Fibroblast of lung (primary cell): ENCODE data around the gene SHISA4. TPM values are rescaled to one million over a fixed set of nuclear protein-coding genes. Genes with fewer than 3 reads are reported as not detected.

Source experiments
- DNase-seq, 2 donors: peaks; one replicate each; pipeline versions ENCODE4 v3.0.0 to v3.0.0-alpha.2; 2010; ENCODE audit warnings: low read depth in 2 of 2
- H2AFZ ChIP-seq: 2 replicates; pipeline ENCODE4 v1.5.1; 2012; ENCODE audit warnings: low read length, control low read depth, inconsistent platforms
- H3K27ac ChIP-seq: 2 replicates; pipeline ENCODE4 v1.5.1; 2011; ENCODE audit warnings: low read length, control low read depth; ENCODE audit not compliant: insufficient read depth
- H3K27me3 ChIP-seq: 2 replicates; pipeline ENCODE4 v1.5.1; 2011; ENCODE audit warnings: mild to moderate bottlenecking, low read length; ENCODE audit not compliant: control insufficient read depth, insufficient read depth
- H3K36me3 ChIP-seq: 2 replicates; pipeline ENCODE4 v1.5.1; 2011; ENCODE audit warnings: low read length; ENCODE audit not compliant: control insufficient read depth, insufficient read depth
- H3K4me1 ChIP-seq: 2 replicates; pipeline ENCODE4 v1.5.1; 2011; ENCODE audit warnings: low read length; ENCODE audit not compliant: control insufficient read depth, insufficient read depth; ENCODE audit errors: extremely low read depth
- H3K4me2 ChIP-seq: 2 replicates; pipeline ENCODE4 v1.5.1; 2011; ENCODE audit warnings: low read length, control low read depth; ENCODE audit not compliant: insufficient read depth; ENCODE audit errors: extremely low read depth
- H3K4me3 ChIP-seq, 4 experiments: fragments of 200-600 bp in 1 of 4; sonication (generic) in 1 of 4; replicated peaks in 1 of 4; 2 replicates each; pipeline ENCODE4 v1.5.1; 2011 to 2016; ENCODE audit warnings: low read length in 4 of 4, low read depth in 3 of 4, mild to moderate bottlenecking in 3 of 4, control low read depth in 2 of 4, inconsistent platforms in 1 of 4, mixed read lengths in 1 of 4; ENCODE audit not compliant: insufficient read depth in 1 of 4; ENCODE audit errors: control extremely low read depth in 1 of 4
- H3K79me2 ChIP-seq: 2 replicates; pipeline ENCODE4 v1.5.1; 2012; ENCODE audit warnings: mild to moderate bottlenecking, low read length, inconsistent platforms; ENCODE audit not compliant: control insufficient read depth, insufficient read depth
- H3K9ac ChIP-seq: 2 replicates; pipeline ENCODE4 v1.5.1; 2011; ENCODE audit warnings: mild to moderate bottlenecking, low read length, control low read depth; ENCODE audit not compliant: insufficient read depth
- H3K9me3 ChIP-seq: 2 replicates; pipeline ENCODE4 v1.5.1; 2012; ENCODE audit warnings: low read depth, low read length; ENCODE audit not compliant: control insufficient read depth, insufficient read depth
- H4K20me1 ChIP-seq: 2 replicates; pipeline ENCODE4 v1.5.1; 2011; ENCODE audit warnings: low read length; ENCODE audit not compliant: control insufficient read depth, insufficient read depth; ENCODE audit errors: extremely low read depth
- EZH2 ChIP-seq: IDR thresholded peaks from 2 replicates; pipeline ENCODE4 v1.5.1; 2012; ENCODE audit warnings: low read length, control low read depth, mild to moderate bottlenecking; ENCODE audit errors: missing control alignments
- polyA plus RNA-seq, 2 donors: library from polyadenylated mRNA; depleted of rRNA in 1 of 2; stranded (reverse) in 1 of 2; unstranded in 1 of 2; fragments of >200 nt; gene quantifications; 2 replicates each; pipeline ENCODE4 v1.2.1, GENCODE V29; 2011 to 2012; ENCODE audit warnings: missing spikeins in 1 of 2
- total RNA-seq: library from RNA; depleted of rRNA; stranded (reverse); fragments of >200 nt; gene quantifications from 2 replicates; pipeline ENCODE4 v1.2.1, GENCODE V29; 2014
- TF ChIP-seq, protein P1 (sequence below), 2 donors: IDR thresholded peaks in 1 of 2; conservative IDR thresholded peaks in 1 of 2; 1 replicate in 1 of 2; 2 replicates in 1 of 2; pipeline ENCODE4 v1.5.1; 2011 to 2012; ENCODE audit warnings: low read length in 2 of 2, control low read depth in 1 of 2, inconsistent platforms in 1 of 2, low read depth in 1 of 2, mild to moderate bottlenecking in 1 of 2

SHISA4 gene
- total and polyA plus RNA-seq, 2 donors (not counting 1 experiment from before 2014, with no cell fraction given), result 19.0 to 27.1 TPM

DNA sequence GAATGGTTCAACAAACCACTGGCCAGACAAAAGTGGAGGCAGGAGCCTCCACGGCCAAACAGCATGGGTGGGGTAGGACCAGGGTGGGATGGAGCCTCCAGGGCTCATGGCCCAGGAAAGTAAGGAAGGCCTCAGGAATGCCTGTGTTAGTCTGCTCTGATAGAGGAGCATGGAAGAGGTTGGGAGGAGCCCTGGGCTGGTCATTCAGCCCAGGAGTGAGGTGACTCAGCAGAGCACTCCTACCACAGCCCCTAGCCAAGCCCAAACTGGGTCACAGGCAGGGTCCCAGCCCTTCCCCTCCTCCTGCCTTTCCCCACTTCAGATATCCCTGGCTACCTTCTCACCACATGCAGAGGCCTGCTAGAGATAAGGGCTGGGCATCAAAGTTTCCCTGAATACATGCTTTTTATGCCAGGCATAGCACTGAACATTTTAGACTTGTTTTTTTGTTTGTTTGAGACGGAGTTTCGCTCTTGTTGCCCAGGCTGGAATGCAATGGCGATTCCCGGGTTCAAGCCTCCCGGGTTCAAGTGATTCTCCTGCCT lies 3.1 kb upstream of the SHISA4 start:
- no peaks in the 10 kb centered on the region for H3K79me2 ChIP-seq
- no peak overlapping the region for H3K27ac ChIP-seq
- H3K4me1 ChIP-seq, result peaks cover 28% of the 10 kb centered on the region
- no peak overlapping the region for H3K9ac ChIP-seq
- H4K20me1 ChIP-seq, result no peaks in the 10 kb centered on the region
- H3K9me3 ChIP-seq, result no peaks in the 10 kb centered on the region
- TF ChIP-seq, protein P1, sequence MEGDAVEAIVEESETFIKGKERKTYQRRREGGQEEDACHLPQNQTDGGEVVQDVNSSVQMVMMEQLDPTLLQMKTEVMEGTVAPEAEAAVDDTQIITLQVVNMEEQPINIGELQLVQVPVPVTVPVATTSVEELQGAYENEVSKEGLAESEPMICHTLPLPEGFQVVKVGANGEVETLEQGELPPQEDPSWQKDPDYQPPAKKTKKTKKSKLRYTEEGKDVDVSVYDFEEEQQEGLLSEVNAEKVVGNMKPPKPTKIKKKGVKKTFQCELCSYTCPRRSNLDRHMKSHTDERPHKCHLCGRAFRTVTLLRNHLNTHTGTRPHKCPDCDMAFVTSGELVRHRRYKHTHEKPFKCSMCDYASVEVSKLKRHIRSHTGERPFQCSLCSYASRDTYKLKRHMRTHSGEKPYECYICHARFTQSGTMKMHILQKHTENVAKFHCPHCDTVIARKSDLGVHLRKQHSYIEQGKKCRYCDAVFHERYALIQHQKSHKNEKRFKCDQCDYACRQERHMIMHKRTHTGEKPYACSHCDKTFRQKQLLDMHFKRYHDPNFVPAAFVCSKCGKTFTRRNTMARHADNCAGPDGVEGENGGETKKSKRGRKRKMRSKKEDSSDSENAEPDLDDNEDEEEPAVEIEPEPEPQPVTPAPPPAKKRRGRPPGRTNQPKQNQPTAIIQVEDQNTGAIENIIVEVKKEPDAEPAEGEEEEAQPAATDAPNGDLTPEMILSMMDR (conservative IDR thresholded peaks at IDR 0.05 in 1 of 2, IDR thresholded peaks at IDR 0.05 in 1 of 2; ENCODE audit: low read depth in 1 of 2, low read length in 2 of 2), result no peak
- TF ChIP-seq EZH2, result no peak
- peak; percentile 44 to 87 for DNase-seq
- H3K4me3 ChIP-seq, result no peak overlapping the region
- no peaks in the 10 kb centered on the region for H3K27me3 ChIP-seq
- no peaks in the 10 kb centered on the region for H3K36me3 ChIP-seq
- no peak overlapping the region for H3K4me2 ChIP-seq
- H2AFZ ChIP-seq, result no peak overlapping the region

DNA sequence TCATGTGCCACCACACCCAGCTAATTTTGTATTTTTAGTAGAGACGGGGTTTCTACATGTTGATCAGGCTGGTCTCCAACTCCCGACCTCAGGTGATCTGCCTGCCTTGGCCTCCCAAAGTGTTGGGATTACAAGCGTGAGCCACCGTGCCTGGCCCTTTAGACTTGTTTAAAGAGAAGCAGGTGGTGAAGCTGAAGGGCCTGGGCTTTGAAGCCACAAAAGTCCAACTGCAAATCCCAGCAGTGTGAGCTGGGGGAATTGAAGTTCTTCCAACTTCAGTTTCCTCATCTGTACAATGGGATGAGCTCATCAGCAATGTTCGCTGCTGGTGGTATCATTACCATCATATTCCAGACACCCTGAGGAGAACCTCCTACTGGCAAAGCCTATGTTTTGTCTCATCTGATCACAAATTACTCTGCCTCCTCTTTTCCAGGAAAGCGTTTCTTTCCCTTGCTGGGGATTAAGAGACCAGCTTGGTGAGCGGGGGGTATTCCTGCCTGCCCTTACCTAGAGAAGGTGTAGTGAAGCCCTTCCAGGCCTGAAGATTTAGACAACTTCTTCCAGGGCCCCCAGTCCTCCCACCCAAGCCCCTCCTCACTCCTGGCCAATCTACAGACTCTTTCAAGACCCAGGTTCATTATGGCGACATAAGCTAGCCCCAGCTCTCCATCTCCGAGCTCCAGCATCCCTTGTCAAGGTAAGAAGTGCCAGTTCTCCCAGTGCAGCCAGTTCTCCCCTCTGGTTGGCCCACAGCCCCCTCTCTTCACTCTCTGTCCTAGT lies 2.4 kb upstream of the SHISA4 start:
- peaks cover 28% of the 10 kb centered on the region for H3K4me1 ChIP-seq
- H2AFZ ChIP-seq, result no peak overlapping the region
- H3K9me3 ChIP-seq, result no peaks in the 10 kb centered on the region
- H3K4me2 ChIP-seq, result no peak overlapping the region
- no peak overlapping the region for H3K27ac ChIP-seq
- no peaks in the 10 kb centered on the region for H4K20me1 ChIP-seq
- H3K9ac ChIP-seq, result no peak overlapping the region
- H3K4me3 ChIP-seq, result no peak overlapping the region
- DNase-seq, result peak in 1 of 2 donors; percentile 45
- no peaks in the 10 kb centered on the region for H3K36me3 ChIP-seq
- no peaks in the 10 kb centered on the region for H3K79me2 ChIP-seq
- H3K27me3 ChIP-seq, result no peaks in the 10 kb centered on the region
- TF ChIP-seq EZH2, result no peak
- TF ChIP-seq, protein P1 (conservative IDR thresholded peaks at IDR 0.05 in 1 of 2, IDR thresholded peaks at IDR 0.05 in 1 of 2; ENCODE audit: low read depth in 1 of 2, low read length in 2 of 2), result no peak

DNA sequence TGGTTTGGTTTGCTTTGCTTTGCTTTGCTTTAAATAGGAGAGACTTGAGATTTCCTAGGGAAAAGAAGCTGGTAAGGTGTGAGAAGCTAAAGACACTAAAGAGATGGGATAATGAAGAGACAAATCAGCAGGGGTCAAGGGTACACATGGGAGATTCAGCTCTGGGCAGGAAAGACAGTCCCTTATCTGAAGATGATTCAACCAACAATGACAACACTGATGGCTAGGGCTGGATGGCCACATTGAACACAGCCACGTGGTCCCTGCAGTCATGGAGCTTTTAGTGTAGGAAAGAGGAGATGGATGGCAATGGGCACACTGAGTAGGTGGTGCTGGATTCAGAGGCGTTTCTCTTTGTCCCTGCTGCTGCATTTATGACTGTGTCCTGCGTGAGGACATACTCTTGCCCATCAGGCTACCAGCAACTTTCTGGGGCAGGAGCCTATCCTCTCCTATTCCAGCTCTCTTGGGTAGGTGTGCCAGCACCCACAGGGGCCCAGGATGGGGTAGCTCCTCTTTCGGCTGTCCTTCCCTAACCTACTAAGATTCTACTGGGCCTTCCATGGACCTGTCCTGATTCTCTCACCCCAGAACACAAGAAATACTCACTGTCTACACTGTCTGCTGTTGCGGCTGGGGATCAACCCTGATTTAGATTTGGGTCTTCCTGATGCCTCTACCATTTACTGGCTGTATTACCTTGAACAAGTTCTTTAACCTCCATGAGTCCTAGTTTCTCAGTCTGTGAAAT lies 1.4 kb upstream of the SHISA4 start:
- Histone ChIP-seq H3K27ac (no peak overlapping the region), H3K79me2 (no peaks in the 10 kb centered on the region), H4K20me1 (no peaks in the 10 kb centered on the region), H3K4me2 (no peak overlapping the region), H3K4me1 (peaks cover 28% of the 10 kb centered on the region), H3K27me3 (no peaks in the 10 kb centered on the region), H3K36me3 (no peaks in the 10 kb centered on the region), H2AFZ (no peak overlapping the region), H3K4me3 (no peak overlapping the region), H3K9me3 (no peaks in the 10 kb centered on the region), H3K9ac (no peak overlapping the region)
- DNase-seq, result no peak
- TF ChIP-seq EZH2, result no peak
- TF ChIP-seq, protein P1 (conservative IDR thresholded peaks at IDR 0.05 in 1 of 2, IDR thresholded peaks at IDR 0.05 in 1 of 2; ENCODE audit: low read depth in 1 of 2, low read length in 2 of 2), result no peak
